OCI-LY1 (cell line): ENCODE measurements around the gene IP6K3.

Experiments used
- H2AFZ ChIP-seq: fragments of 200-600 bp; sonication (generic), shearing (Covaris generic); 2 replicates; pipeline ENCODE4 v1.6.0; 2014; ENCODE audit warnings: antibody characterized with exemption, mild to moderate bottlenecking, low read length
- H3F3A ChIP-seq: fragments of 200-600 bp; sonication (generic), shearing (Covaris generic); 2 replicates; pipeline ENCODE4 v1.6.0; 2014; ENCODE audit warnings: mild to moderate bottlenecking, antibody characterized with exemption, low read length, moderate library complexity; ENCODE audit not compliant: insufficient read depth
- H3K27ac ChIP-seq: fragments of 200-600 bp; sonication (generic); 2 replicates; pipeline ENCODE4 v1.5.1; 2014; ENCODE audit warnings: low read length, mixed run types, mild to moderate bottlenecking, low read depth; ENCODE audit not compliant: poor library complexity, severe bottlenecking
- H3K27me3 ChIP-seq: fragments of 200-600 bp; sonication (generic); 2 replicates; pipeline ENCODE4 v1.6.0; 2014; ENCODE audit warnings: antibody characterized with exemption, mild to moderate bottlenecking, low read length, moderate library complexity; ENCODE audit not compliant: insufficient read depth
- H3K36me3 ChIP-seq: fragments of 200-600 bp; sonication (generic); 2 replicates; pipeline ENCODE4 v1.6.1; 2014; ENCODE audit warnings: mild to moderate bottlenecking, antibody characterized with exemption, low read length, moderate library complexity, mixed read lengths; ENCODE audit not compliant: insufficient read depth
- H3K4me1 ChIP-seq: fragments of 200-600 bp; sonication (generic); 2 replicates; pipeline ENCODE4 v1.5.1; 2014; ENCODE audit warnings: mild to moderate bottlenecking, low read length, moderate library complexity; ENCODE audit not compliant: insufficient read depth, severe bottlenecking
- H3K4me2 ChIP-seq: fragments of 200-600 bp; sonication (generic), shearing (Covaris generic); 2 replicates; pipeline ENCODE4 v1.6.1; 2014; ENCODE audit warnings: low read length
- H3K4me3 ChIP-seq: fragments of 200-600 bp; sonication (generic); 2 replicates; pipeline ENCODE4 v1.5.1; 2014; ENCODE audit warnings: low read length, low read depth, mild to moderate bottlenecking, mixed read lengths; ENCODE audit not compliant: poor library complexity, severe bottlenecking
- H3K79me2 ChIP-seq: fragments of 200-600 bp; shearing (Covaris generic); 2 replicates; pipeline ENCODE4 v1.6.1; 2016; ENCODE audit warnings: mixed run types, low read length, mixed read lengths; ENCODE audit not compliant: insufficient read depth
- H3K9ac ChIP-seq: fragments of 200-600 bp; sonication (generic), shearing (Covaris generic); 2 replicates; pipeline ENCODE4 v1.6.1; 2014; ENCODE audit warnings: mild to moderate bottlenecking, low read length, mixed read lengths
- H3K9me2 ChIP-seq: fragments of 200-600 bp; sonication (generic), shearing (Covaris generic); 2 replicates; pipeline ENCODE4 v1.6.1; 2014; ENCODE audit warnings: low read depth, mild to moderate bottlenecking, low read length, mixed read lengths
- H3K9me3 ChIP-seq: fragments of 200-600 bp; shearing (Covaris generic); 2 replicates; pipeline ENCODE4 v1.6.1; 2014; ENCODE audit warnings: low read length, mixed read lengths
- H4K20me1 ChIP-seq: fragments of 200-600 bp; sonication (generic), shearing (Covaris generic); 2 replicates; pipeline ENCODE4 v1.6.0; 2016; ENCODE audit warnings: mild to moderate bottlenecking, low read length; ENCODE audit not compliant: insufficient read depth
- CTCF ChIP-seq: fragments of 200-600 bp; sonication (generic), shearing (Covaris generic); IDR thresholded peaks from 2 replicates; pipeline ENCODE4 v1.5.1; 2017; ENCODE audit warnings: mild to moderate bottlenecking, antibody characterized with exemption, low read length, moderate library complexity, mixed read lengths
- EZH2 ChIP-seq: fragments of 200-600 bp; sonication (generic), shearing (Covaris generic); IDR thresholded peaks from 2 replicates; pipeline ENCODE4 v1.8.0; 2017; ENCODE audit warnings: borderline replicate concordance, mixed run types, mild to moderate bottlenecking, antibody characterized with exemption, low read length, moderate library complexity, mixed read lengths

The IP6K3 gene

GRCh38 chr6:33751771-33752645 is 5.3 kb upstream of the IP6K3 start:
- Histone ChIP-seq H4K20me1 (no peaks in the 10 kb centered on the region), H3K4me2 (no peak overlapping the region)

GRCh38 chr6:33750244-33750991 is 3.7 kb upstream of the IP6K3 start:
- no peaks in the 10 kb centered on the region for H3K9me3 ChIP-seq
- H3K36me3 ChIP-seq, result no peaks in the 10 kb centered on the region
- TF ChIP-seq EZH2 (no peak), CTCF (no peak)
- H3K4me3 ChIP-seq, result no peak overlapping the region
- no peaks in the 10 kb centered on the region for H3K4me1 ChIP-seq
- H3K9ac ChIP-seq, result no peak overlapping the region
- H3K79me2 ChIP-seq, result no peaks in the 10 kb centered on the region
- no peaks in the 10 kb centered on the region for H4K20me1 ChIP-seq
- no peaks in the 10 kb centered on the region for H3K9me2 ChIP-seq
- peaks cover 6% of the 10 kb centered on the region for H3K27me3 ChIP-seq
- H3K4me2 ChIP-seq, result no peak overlapping the region
- no peaks in the 10 kb centered on the region for H3F3A ChIP-seq
- no peak overlapping the region for H3K27ac ChIP-seq
- H2AFZ ChIP-seq, result no peak overlapping the region

More at GRCh38 chr6:33751771-33752645, 5.3 kb upstream of the IP6K3 start:
- Histone ChIP-seq H3K27ac (no peak overlapping the region), H3K79me2 (no peaks in the 10 kb centered on the region), H3K9ac (no peak overlapping the region), H3K4me3 (no peak overlapping the region), H3K27me3 (peaks cover 6% of the 10 kb centered on the region), H3K4me1 (no peaks in the 10 kb centered on the region), H2AFZ (no peak overlapping the region), H3F3A (no peaks in the 10 kb centered on the region), H3K36me3 (no peaks in the 10 kb centered on the region), H3K9me2 (no peaks in the 10 kb centered on the region), H3K9me3 (no peaks in the 10 kb centered on the region)
- TF ChIP-seq EZH2, result no peak
- no peak for TF ChIP-seq CTCF

- H3K4me3 ChIP-seq, result no peak overlapping the region
- no peaks in the 10 kb centered on the region for H4K20me1 ChIP-seq
- TF ChIP-seq EZH2 (no peak), CTCF (no peak)
- no peaks in the 10 kb centered on the region for H3K9me3 ChIP-seq
- H3F3A ChIP-seq, result no peaks in the 10 kb centered on the region
- H3K4me1 ChIP-seq, result no peaks in the 10 kb centered on the region
- H3K27ac ChIP-seq, result no peak overlapping the region
- H2AFZ ChIP-seq, result no peak overlapping the region
- H3K9me2 ChIP-seq, result no peaks in the 10 kb centered on the region
- H3K9ac ChIP-seq, result no peak overlapping the region
- H3K36me3 ChIP-seq, result no peaks in the 10 kb centered on the region
- H3K79me2 ChIP-seq, result no peaks in the 10 kb centered on the region
- H3K27me3 ChIP-seq, result peaks cover 6% of the 10 kb centered on the region
- H3K4me2 ChIP-seq, result no peak overlapping the region
Observed at GRCh38 chr6:33749401-33749800, 2.7 kb upstream of the IP6K3 start.
